ENCODE measurements around the gene STX2. TPM values are rescaled to one million over a fixed set of nuclear protein-coding genes. Genes with fewer than 3 reads are reported as not detected.
"Not testable (repeated sequence)": the region's sequence is repeated elsewhere in the genome, so short reads cannot be mapped to it uniquely, and the experiment has no call there.

The STX2 gene
- total RNA-seq, 1 experiment from 2014 or later: 40.6 TPM

DNA sequence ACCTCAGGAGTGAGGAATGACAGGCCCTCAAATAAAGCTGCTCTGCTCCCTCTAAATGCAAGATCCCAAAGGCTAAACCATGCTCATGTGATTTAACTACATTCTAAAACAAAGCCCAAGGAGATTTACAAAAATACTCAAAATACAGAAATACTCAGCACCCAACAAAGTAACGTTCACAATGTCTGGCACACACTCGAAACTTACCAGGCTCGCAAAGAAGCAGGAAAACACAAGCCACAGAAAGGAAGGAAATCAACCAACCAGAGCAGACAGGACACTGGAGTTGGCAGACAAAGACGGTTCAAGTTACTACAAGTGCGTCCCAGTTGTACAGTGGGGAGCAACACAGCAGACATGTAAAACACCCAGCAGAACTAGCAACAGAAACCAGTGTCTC, 33.4 kb downstream of the STX2 start:
- DNase-seq (ENCODE audit: extremely low read depth, low read depth): no peak

DNA sequence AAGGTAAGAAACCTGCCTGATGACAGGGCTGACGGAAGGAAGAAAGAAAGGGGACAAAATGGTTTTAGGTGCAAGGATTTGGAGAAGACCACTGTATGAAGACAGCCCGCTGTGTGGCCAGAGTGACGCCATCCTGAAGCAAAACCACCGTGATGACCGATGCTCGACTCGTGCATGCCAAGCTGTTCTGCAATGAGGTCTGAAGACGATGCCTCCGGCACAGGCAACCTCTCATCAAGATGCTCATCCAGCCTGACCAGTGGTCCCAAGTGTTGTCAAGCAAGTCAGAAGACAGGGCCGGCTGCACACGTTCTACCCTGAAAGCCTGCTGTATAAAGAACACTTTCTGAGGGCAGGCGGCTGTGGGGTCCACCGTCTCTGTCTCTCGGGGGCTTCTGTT, 34.8 kb downstream of the STX2 start:
- no peak for DNase-seq (ENCODE audit: extremely low read depth, low read depth)

DNA sequence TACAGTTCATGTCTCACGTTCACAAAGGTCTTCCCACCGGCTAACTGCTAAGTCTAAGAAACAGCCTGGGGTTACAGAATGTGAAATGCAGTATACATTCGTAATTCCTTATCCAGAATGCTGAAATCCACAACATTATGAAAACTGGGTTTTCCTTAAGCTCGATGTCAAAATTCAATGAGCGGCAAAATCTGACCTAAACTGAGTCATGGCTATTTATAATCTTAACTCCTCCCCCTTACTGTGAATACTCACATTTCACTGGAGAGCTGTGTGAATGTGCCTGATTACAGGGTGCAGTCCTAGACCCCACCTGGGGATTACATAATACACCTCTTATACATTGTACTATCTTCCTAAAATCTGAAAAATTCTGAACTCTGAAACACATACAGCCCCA, 35.3 kb downstream of the STX2 start:
- no peak for DNase-seq (ENCODE audit: extremely low read depth, low read depth)

DNA sequence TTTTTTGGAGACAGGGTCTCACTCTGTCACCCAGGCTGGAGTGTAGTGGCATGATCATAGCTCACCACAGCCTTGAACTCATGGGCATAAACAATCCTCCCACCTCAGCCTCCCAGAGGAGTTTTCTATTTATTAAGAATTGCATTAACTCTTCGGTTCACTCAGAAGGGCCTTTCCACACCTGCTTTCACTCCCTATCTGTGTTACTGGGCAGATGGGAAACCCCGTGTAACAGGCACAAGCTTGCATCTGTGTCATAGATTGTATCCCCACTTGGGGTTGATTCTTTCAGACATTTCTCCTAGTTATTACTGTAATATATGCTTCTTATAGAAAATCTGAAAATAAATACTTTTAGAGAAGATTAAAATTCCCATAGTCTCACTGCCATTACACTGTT, 38.7 kb downstream of the STX2 start:
- DNase-seq (ENCODE audit: extremely low read depth, low read depth): no peak

DNA sequence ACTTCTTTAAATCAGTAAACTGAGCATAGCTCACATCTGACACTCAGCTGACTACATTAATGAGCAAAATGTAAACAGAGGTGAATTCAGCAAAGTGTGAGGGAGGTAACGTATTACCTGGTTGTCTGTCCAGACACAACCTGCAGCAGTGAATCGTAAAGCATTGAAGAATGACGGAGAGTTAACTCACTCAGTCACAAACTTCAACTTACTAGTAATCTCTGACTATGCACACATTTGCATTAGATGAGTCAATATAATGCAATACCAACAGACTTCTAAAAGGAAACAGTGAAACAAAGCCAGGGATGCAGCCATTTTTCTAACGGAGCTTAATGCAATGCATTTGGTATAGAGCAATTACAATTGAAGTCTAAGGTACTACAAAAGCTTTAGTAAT, 40.0 kb downstream of the STX2 start:
- no peak for DNase-seq (ENCODE audit: extremely low read depth, low read depth)

DNA sequence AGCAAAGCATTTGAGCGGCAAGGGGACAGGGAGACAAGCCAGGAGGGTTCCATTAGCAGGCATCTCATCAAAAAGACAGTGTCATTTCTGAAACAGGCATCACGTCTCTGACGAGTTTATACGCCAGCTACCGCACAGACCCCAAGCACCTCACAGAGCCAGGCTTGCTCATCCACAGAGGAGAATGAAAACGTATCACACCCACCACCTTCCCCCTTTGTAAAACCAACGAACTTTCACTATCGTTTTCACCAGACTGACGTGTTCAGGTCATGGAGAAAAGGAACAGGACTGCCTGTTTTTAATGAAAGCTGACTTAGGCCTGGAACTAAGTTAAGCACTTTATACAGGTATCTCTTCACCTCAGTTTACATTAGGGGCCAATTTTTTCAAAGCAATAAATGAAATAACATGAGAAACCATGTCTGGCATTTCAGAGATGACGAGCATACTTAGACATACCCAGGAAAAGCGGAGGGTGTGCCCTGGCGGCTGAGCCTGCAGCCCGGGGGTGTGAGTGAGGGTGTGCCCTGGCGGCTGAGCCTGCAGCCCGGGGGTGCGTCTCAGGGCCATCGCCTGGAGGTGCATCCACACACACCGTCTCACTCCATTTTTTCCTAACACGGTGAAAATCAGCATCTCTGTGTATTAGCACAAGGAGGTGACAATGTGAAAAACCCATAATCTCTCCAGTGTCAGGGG, 41.9 kb downstream of the STX2 start:
- DNase-seq (ENCODE audit: extremely low read depth, low read depth): no peak

DNA sequence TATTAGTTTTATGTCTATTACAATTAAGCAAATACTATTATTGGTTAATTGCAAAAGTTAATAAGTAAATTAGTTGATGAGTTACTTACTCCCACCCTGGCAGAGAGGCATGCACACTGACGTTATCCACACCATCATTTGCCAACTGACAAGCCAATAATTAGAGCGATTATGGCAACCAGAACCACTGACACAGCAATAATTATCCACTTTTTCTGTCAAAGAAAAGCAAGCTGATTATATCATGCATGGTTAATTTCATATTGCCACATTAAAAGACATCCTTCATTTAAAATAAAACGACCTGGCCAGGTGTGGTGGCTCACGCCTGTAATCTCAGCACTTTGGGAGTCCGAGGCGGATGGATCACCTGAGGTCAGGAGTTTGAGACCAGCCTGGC, 43.1 kb downstream of the STX2 start:
- DNase-seq (ENCODE audit: extremely low read depth, low read depth): no peak

DNA sequence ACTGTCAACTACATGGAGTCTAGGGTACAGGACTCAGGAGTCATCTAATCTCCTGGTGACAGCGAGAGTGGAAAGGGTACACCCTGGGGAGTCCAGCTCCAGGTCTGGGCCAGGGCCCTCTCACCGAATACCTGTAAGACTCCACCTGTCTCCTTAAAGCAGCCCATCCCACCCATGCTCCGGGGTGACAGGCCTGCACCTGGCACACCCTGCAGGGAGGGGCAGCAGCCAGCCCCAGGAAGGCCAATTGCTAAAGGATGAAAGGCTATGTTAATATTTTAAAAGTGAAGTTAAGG, 45.5 kb downstream of the STX2 start:
- DNase-seq (ENCODE audit: extremely low read depth, low read depth): no peak

DNA sequence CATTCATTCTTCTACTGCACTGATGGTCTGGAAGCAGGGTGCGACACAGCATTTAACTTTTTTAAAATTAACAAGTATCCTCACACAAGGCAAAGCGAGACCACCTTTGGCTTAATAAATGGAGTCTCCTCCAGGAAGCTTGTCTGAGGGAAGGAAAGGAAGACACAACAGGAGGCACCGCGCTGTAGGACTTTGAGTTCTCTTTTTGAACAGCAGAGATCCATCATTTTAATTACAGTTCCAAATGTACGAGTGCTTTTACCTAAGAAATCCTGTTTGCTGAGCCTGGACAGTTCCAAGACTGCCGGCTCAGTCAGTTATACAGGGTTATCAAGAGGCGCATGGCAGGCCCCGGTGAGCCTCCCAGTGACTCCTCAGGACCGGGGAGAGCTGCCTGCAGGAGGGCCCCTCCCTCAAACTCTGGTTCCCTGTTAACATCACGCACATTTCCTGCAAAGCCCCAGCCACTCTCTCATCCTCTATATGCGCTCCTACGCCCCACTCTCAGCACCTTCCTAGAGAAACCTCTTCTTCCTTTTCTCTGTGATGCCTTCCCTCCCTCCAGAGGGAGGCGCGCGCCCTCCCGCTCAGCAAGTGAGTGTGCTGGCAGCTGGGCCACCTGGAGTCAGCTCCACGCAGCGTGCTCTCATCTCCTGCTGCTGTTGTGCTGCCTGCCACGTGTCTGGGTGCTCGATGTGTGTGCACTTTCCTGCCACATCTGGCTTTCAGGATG, 46.1 kb downstream of the STX2 start:
- no peak for DNase-seq (ENCODE audit: extremely low read depth, low read depth)

DNA sequence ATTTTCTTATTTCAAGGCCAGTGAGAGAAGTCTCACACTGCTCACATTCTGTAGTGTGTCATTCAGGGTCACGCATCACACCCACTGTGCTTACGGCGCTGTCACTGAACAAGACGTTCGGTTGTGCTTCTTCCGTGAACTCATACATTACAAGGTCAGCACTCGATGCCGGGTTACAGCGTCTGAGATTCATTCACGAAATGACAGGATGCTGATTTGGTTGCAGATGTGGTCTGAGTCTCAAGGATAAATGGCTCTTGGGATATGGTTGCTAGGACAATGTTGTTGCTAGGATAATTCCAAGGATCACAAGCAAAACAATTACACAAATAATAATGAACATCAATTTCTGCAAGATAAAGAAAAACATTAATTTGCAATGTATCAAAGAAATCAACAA, 47.4 kb downstream of the STX2 start:
- DNase-seq (ENCODE audit: extremely low read depth, low read depth): no peak

DNA sequence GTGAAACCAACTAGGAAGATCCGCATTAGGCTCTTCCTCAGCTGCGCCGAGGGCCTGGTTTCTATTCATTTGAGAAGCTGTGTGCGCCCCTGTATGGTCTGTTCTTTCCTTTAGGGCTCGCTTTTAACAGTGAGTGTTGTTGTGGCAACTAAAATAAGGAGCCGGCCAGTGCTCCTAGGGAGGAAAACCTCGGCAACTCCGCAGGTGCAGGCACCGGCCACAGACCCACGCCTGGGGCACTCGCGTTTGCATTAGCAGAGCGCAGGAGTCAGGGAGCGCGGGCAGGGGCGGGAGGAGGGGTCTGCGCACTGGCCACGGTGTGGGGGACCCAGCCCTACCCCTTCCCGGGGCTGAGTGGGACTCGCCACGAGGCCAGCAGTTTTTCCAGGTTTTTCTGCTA, 50.5 kb downstream of the STX2 start:
- no peak for DNase-seq (ENCODE audit: extremely low read depth, low read depth)

DNA sequence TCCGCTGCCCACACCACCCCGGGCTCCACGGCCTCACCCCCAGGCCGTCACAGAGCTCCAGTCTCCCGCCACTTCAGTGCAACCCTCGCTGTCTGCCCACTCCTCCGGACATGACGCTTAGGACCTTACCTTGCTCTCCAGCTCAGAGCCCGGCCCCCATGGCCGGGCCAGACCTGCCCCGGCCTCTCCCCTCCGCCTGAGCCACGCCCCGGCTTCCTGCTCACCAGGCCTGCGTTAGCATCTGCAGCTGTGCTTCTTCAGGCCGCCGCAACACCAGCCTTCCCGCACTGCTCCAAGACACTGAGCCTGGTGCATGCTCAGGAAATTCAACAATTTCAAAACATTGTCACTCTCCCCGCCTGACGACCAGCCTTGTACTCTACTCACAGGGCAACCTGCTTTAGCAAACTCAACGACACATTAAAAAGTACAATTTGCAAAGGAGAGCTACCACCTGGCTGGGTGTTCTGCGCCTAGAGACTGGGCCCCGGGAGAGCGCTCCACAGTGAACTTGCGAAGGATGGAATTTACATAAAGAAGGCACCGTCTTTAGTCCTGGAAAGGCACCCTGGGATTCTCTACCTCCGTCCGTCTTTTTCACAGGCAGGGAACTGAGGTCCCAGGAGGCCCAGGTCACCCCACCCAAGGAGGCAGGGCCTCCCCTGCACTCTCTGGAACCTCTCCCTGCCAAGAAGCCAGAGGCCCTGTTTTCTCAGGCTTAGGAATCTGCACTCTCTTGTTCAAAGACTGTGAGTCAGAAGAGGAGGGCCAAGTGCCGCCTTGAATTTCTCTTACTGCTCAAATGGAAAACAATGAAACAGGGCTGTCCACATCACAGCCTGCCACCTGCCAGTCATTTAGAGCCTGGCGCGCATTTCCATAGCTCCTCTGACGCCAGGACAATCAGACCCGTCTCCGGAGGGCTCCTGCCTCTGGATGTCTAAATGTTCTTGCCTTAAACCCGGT, 51.3 kb downstream of the STX2 start:
- no peak for DNase-seq (ENCODE audit: extremely low read depth, low read depth)

DNA sequence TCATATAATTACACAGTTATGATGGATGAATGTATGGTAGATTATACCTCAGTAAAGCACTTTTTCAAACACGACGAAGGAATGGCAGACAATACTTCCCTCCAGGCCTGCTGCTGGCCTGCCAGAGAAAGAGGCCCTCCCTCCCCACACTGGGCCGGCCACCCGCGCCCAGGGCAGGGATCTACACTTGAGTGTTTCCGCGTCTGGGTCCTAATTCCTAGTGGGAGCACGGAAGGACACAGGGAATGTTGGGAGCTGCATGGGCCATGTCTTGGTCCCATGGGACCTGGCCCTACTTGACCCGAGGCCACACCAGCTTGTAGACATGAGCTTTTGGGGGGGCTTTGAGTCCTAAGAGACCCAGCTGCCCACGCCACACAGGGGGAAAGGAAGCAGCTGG, 52.0 kb downstream of the STX2 start:
- DNase-seq (ENCODE audit: extremely low read depth, low read depth): no peak

DNA sequence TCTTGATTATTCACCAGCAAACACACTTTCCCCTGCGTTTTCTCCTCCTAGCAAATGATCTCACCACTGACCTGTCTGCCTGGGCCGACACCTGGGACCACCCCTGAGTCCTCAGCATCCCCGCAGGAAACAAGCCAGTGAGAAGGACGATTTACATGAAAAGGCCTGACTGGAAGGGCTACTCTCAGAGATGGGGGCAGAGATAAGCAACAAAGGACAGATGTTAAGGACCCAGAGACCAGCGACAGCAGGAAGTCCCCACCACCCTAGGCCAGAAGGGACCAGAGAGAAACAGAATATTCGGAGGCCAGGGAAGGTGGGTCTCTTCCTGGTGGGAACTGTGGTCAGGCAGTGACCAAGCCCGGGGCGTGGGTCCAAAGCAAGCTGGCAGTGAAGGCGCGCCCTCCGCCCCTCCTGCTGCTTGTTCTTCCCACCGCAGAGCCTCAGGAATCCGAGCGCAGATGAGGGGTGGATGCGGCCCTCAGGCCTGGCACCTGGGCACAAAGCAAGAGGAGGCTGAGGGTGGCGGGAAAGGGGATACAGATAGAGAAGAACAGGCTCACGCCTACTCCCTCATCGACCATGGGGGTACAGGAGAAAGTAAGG, 55.8 kb downstream of the STX2 start:
- no peak for DNase-seq (ENCODE audit: extremely low read depth, low read depth)

DNA sequence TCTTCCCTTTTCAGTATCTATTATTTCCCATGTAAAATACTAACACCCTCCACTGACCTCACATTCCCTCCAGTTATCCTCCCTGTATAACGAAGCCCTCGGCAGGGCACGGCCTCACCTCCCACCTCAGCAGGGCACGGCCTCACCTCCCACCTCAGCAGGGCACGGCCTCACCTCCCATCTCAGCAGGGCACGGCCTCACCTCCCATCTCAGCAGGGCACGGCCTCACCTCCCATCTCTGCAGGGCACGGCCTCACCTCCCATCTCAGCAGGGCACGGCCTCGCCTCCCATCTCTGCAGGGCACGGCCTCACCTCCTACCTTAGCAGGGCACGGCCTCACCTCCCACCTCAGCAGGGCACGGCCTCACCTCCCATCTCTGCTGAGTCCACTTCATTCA, 56.8 kb downstream of the STX2 start:
- DNase-seq (ENCODE audit: extremely low read depth, low read depth): not testable (repeated sequence)

DNA sequence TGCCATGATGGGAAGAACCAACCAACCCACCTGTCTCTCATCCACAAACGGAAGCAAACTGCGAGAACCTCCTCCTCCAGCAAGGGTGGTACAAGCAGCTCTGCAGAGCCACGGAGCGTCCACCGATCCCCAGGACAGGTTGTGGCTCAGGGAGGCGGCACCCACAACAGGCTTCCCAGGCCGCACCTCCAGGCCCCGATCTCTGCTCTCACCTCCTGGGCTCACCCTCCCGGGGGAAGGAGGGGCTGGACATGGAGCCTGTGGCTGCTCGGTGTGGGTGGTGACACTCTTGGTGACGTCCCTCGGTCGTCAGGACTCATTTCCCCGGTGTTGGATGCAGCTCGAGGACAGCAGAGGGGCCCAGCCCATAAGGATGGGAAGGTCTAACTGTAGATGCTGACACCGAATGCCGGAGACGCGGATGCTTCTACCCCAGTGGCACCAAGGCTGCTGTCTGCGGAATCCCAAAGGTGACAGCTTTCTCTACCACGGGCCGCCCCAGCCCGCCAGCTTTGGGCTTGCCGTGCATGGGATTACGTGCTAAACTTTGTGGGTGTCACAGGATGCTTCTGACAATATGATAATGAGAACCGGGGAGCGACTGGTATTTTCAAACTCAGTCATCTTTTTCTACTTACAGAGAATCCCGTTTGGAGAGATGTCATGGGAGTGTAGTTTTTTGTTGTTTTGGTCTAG, 58.0 kb downstream of the STX2 start:
- no peak for DNase-seq (ENCODE audit: extremely low read depth, low read depth)

DNA sequence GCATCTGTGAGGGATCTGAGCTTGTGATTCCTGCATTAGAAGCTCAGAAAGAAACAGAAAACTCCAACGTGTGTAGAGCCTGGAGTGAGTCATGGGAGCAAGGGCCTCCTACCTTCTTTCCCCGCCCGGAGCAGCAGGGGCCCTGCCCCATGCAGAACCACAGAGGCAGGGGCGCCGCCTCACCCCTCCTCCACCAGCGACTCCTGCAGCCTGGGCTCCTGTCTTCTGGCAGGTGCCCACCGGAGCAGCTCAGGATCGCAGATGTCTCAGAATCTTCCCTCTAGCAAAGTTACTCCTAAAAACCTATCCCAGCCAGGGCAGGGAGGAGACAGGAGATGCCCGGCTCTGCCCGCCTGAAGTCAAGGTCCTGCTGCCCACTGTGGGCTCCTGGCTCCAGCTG, 58.7 kb downstream of the STX2 start:
- no peak for DNase-seq (ENCODE audit: extremely low read depth, low read depth)

DNA sequence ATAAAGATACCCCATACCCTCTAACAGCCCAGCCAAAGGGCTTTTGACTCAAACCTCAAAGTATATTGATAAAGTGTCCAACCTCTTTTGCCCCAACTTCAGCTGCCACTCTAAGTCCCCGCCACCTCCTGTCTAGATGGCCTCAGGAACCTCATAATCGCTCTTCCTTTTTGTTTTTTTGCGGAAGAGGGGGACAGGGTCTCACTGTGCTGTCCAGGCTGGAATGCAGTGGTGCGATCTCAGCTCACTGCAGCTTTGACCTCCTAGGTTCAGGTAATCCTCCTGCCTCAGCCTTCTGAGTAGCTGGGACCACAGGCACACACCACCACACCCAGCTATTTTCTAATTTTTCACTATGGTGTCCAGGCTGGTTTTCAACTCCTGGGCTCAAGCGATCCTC, 60.3 kb downstream of the STX2 start:
- no peak for DNase-seq (ENCODE audit: extremely low read depth, low read depth)

DNA sequence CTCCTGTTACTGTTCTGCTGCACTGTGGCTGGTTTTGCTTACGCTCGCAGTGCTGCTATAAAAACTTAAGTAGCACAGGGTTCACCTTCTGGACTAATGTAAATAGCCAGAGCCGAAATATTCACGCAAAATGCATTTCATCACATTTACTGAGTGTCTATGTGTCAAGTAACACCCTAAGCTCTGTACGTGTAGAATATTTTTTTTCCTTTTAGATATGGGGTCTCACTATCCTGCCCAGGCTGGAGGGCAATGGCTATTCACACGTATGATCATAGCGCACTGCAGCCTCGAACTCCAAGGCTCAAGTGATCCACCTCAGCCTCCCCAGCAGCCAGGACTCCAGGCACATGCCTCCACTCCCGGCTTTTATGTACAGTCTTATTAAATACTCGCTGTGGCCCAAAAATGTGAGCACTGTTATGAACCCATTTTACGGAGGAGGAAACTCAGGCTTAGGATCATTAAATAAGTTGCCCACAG, 62.2 kb downstream of the STX2 start:
- no peak for DNase-seq (ENCODE audit: extremely low read depth, low read depth)
